Neural cell (in vitro differentiated cells): Measurements from ENCODE around the gene DHX34.

Experiments used
- EP300 ChIP-seq: fragments of 450-650 bp; conservative IDR thresholded peaks from 2 replicates; pipeline ENCODE4 v1.6.1; 2014; ENCODE audit warnings: antibody characterized with exemption, mild to moderate bottlenecking, moderate library complexity; ENCODE audit not compliant: poor library complexity, severe bottlenecking
- EZH2 ChIP-seq: fragments of 200-600, 300-800 bp; shearing (Covaris generic), sonication (generic); IDR thresholded peaks from 2 replicates; pipeline ENCODE4 v1.6.1; 2014; ENCODE audit warnings: antibody characterized with exemption, low read length, borderline replicate concordance, mild to moderate bottlenecking; ENCODE audit not compliant: insufficient read depth, poor library complexity, severe bottlenecking
- MXI1 ChIP-seq: fragments of 450-650 bp; conservative IDR thresholded peaks from 2 replicates; pipeline ENCODE4 v1.6.1; 2014; ENCODE audit warnings: antibody characterized with exemption, mild to moderate bottlenecking; ENCODE audit not compliant: poor library complexity, severe bottlenecking
- POLR2AphosphoS5 ChIP-seq: IDR thresholded peaks from 2 replicates; pipeline ENCODE4 v1.6.1; 2012
- RAD21 ChIP-seq: fragments of 450-650 bp; conservative IDR thresholded peaks from 2 replicates; pipeline ENCODE4 v1.6.1; 2014; ENCODE audit warnings: antibody characterized with exemption, mild to moderate bottlenecking, moderate library complexity
- SMC3 ChIP-seq: fragments of 450-650 bp; conservative IDR thresholded peaks from 2 replicates; pipeline ENCODE4 v1.6.1; 2014; ENCODE audit warnings: antibody characterized with exemption, mild to moderate bottlenecking, moderate library complexity; ENCODE audit not compliant: poor library complexity
- TAF1 ChIP-seq: IDR thresholded peaks from 2 replicates; pipeline ENCODE4 v1.6.1; 2012; ENCODE audit warnings: low read depth
- TF ChIP-seq, protein P1 (sequence below): fragments of 450-650 bp; IDR thresholded peaks from 2 replicates; pipeline ENCODE4 v1.5.1; 2014; ENCODE audit warnings: antibody characterized with exemption, mild to moderate bottlenecking, moderate library complexity; ENCODE audit not compliant: poor library complexity, severe bottlenecking
- TF ChIP-seq, protein P2 (sequence below): IDR thresholded peaks from 2 replicates; pipeline ENCODE4 v1.6.1; 2012; ENCODE audit warnings: borderline replicate concordance

DNA sequence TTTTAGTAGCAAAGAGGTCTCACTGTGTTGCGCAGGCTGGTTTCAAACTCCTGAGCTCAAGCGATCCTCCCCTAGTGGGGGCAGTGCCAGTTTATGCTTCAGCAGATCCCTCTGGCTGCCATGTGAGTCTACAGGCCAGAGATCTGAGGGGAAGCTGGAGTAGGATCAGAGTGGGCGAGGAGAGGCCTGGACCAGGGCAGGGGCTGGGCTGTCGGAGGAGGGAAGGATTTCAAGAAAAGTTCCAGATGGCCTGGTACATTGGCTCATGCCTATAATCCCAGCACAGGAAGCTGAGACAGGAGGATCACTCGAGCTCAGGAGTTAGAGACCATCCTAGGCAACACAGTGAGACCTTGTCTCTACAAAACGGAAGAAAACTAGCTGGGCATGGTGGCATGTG lies 9.8 kb downstream of the DHX34 start:
- TF ChIP-seq, protein P1, sequence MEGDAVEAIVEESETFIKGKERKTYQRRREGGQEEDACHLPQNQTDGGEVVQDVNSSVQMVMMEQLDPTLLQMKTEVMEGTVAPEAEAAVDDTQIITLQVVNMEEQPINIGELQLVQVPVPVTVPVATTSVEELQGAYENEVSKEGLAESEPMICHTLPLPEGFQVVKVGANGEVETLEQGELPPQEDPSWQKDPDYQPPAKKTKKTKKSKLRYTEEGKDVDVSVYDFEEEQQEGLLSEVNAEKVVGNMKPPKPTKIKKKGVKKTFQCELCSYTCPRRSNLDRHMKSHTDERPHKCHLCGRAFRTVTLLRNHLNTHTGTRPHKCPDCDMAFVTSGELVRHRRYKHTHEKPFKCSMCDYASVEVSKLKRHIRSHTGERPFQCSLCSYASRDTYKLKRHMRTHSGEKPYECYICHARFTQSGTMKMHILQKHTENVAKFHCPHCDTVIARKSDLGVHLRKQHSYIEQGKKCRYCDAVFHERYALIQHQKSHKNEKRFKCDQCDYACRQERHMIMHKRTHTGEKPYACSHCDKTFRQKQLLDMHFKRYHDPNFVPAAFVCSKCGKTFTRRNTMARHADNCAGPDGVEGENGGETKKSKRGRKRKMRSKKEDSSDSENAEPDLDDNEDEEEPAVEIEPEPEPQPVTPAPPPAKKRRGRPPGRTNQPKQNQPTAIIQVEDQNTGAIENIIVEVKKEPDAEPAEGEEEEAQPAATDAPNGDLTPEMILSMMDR = no peak
- TF ChIP-seq, protein P2, sequence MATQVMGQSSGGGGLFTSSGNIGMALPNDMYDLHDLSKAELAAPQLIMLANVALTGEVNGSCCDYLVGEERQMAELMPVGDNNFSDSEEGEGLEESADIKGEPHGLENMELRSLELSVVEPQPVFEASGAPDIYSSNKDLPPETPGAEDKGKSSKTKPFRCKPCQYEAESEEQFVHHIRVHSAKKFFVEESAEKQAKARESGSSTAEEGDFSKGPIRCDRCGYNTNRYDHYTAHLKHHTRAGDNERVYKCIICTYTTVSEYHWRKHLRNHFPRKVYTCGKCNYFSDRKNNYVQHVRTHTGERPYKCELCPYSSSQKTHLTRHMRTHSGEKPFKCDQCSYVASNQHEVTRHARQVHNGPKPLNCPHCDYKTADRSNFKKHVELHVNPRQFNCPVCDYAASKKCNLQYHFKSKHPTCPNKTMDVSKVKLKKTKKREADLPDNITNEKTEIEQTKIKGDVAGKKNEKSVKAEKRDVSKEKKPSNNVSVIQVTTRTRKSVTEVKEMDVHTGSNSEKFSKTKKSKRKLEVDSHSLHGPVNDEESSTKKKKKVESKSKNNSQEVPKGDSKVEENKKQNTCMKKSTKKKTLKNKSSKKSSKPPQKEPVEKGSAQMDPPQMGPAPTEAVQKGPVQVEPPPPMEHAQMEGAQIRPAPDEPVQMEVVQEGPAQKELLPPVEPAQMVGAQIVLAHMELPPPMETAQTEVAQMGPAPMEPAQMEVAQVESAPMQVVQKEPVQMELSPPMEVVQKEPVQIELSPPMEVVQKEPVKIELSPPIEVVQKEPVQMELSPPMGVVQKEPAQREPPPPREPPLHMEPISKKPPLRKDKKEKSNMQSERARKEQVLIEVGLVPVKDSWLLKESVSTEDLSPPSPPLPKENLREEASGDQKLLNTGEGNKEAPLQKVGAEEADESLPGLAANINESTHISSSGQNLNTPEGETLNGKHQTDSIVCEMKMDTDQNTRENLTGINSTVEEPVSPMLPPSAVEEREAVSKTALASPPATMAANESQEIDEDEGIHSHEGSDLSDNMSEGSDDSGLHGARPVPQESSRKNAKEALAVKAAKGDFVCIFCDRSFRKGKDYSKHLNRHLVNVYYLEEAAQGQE = no peak
- no peak for TF ChIP-seq POLR2AphosphoS5
- no peak for TF ChIP-seq EP300
- no peak for TF ChIP-seq EZH2
- no peak for TF ChIP-seq TAF1
- no peak for TF ChIP-seq SMC3
- TF ChIP-seq RAD21 = no peak
- TF ChIP-seq MXI1 = no peak
